Activated CD4-positive, alpha-beta memory T cell treated with anti-CD3 and anti-CD28 coated beads for 36 hours (primary cell): ENCODE results near the gene CASP4. TPM values are rescaled to one million over a fixed set of nuclear protein-coding genes. Genes with fewer than 3 reads are reported as not detected.

Experiments
- total RNA-seq, 2 experiments: library from RNA; stranded (reverse); gene quantifications; one replicate each; pipeline ENCODE4 v1.2.3, GENCODE V29; 2021

Gene CASP4
- total RNA-seq, 2 experiments from 2014 or later = 58.2 to 58.3 TPM

Other genes with a start within 250 kb of the CASP4 start
- not detected for gene CASP12, start 70.1 kb downstream of the CASP4 start, total RNA-seq
- gene CASP5, start 54.6 kb upstream of the CASP4 start, total RNA-seq = not detected
- 10 to 100 TPM; 28.5 to 37.1 TPM for gene CASP1, start 66.6 kb upstream of the CASP4 start, total RNA-seq
- 10 to 100 TPM in 1 of 2 experiments, 1 to 10 TPM in 1; 8.6 to 10.5 TPM for gene CARD16, start 76.8 kb upstream of the CASP4 start, total RNA-seq
- not detected for gene CARD18, start 171.2 kb upstream of the CASP4 start, total RNA-seq